GM23338 (cell line): ENCODE results near the gene SORBS1. TPM values are rescaled to one million over a fixed set of nuclear protein-coding genes. Genes with fewer than 3 reads are reported as not detected.

ENCODE experiments used
- ATAC-seq: fragments of 200-7000 bp; cut with Tn5 transposase; 3 replicates; pipeline ENCODE4 v1.9.1; 2020
- DNase-seq: peaks from one replicate; pipeline ENCODE4 v3.0.0-alpha.2; 2015; ENCODE audit warnings: low spot score
- H2AFZ ChIP-seq: fragments of 200-600 bp; sonication (generic); 2 replicates; pipeline ENCODE4 v1.8.0; 2016; ENCODE audit warnings: antibody characterized with exemption, mild to moderate bottlenecking, moderate library complexity
- H3F3A ChIP-seq: fragments of 200-600 bp; sonication (generic); replicated peaks from 2 replicates; pipeline ENCODE4 v1.8.0; 2017; ENCODE audit warnings: antibody characterized with exemption, mixed run types, low read depth
- H3K27ac ChIP-seq: fragments of 200-600 bp; sonication (generic); 2 replicates; pipeline ENCODE4 v1.6.1; 2016; ENCODE audit warnings: low read depth
- H3K27me3 ChIP-seq: fragments of 200-600 bp; sonication (generic); 2 replicates; pipeline ENCODE4 v1.8.0; 2016; ENCODE audit warnings: mild to moderate bottlenecking, mixed run types, moderate library complexity; ENCODE audit not compliant: insufficient read depth
- H3K36me3 ChIP-seq: fragments of 200-600 bp; sonication (generic); 2 replicates; pipeline ENCODE4 v1.8.0; 2016; ENCODE audit warnings: mild to moderate bottlenecking; ENCODE audit not compliant: insufficient read depth
- H3K4me1 ChIP-seq: fragments of 200-600 bp; sonication (generic); 2 replicates; pipeline ENCODE4 v1.8.0; 2016; ENCODE audit warnings: mild to moderate bottlenecking, moderate library complexity; ENCODE audit not compliant: insufficient read depth
- H3K4me2 ChIP-seq: fragments of 200-600 bp; sonication (generic); 2 replicates; pipeline ENCODE4 v1.7.1; 2017; ENCODE audit warnings: mixed run types
- H3K4me3 ChIP-seq: fragments of 200-600 bp; sonication (generic); 2 replicates; pipeline ENCODE4 v1.6.1; 2016; ENCODE audit warnings: mixed run types
- H3K79me2 ChIP-seq: fragments of 200-600 bp; sonication (generic); replicated peaks from 2 replicates; pipeline ENCODE4 v1.8.0; 2017; ENCODE audit warnings: mild to moderate bottlenecking; ENCODE audit not compliant: insufficient read depth
- H3K9me2 ChIP-seq: fragments of 200-600 bp; sonication (generic); 2 replicates; pipeline ENCODE4 v1.8.0; 2017; ENCODE audit not compliant: insufficient read depth
- H4K20me1 ChIP-seq: fragments of 200-600 bp; sonication (generic); replicated peaks from 2 replicates; pipeline ENCODE4 v1.8.0; 2017; ENCODE audit warnings: mild to moderate bottlenecking; ENCODE audit not compliant: insufficient read depth
- H3K27ac Mint-ChIP-seq: 2 replicates; pipeline ENCODE4 v1.8.0; 2020; ENCODE audit warnings: inconsistent platforms, mild to moderate bottlenecking, moderate library complexity, mixed read lengths
- H3K27me3 Mint-ChIP-seq: 3 replicates; pipeline ENCODE4 v1.8.0; 2022; ENCODE audit warnings: low read depth, mild to moderate bottlenecking, moderate library complexity, mixed read lengths, inconsistent platforms; ENCODE audit not compliant: insufficient read depth, poor library complexity
- H3K36me3 Mint-ChIP-seq: 3 replicates; pipeline ENCODE4 v1.8.0; 2021; ENCODE audit warnings: low read depth, mild to moderate bottlenecking, inconsistent platforms, moderate library complexity, mixed read lengths
- H3K4me1 Mint-ChIP-seq: 3 replicates; pipeline ENCODE4 v1.8.0; 2020; ENCODE audit warnings: mild to moderate bottlenecking, inconsistent platforms, mixed read lengths
- H3K4me3 Mint-ChIP-seq: 3 replicates; pipeline ENCODE4 v1.8.0; 2021; ENCODE audit warnings: moderate library complexity, mild to moderate bottlenecking, inconsistent platforms, mixed read lengths
- H3K9me3 Mint-ChIP-seq: 3 replicates; pipeline ENCODE4 v1.8.0; 2020; ENCODE audit warnings: moderate library complexity, mild to moderate bottlenecking, inconsistent platforms, mixed read lengths
- CREB1 ChIP-seq: fragments of 250-450 bp; sonication (Bioruptor Pico); IDR thresholded peaks from 2 replicates; pipeline ENCODE4 v1.5.0; 2020; ENCODE audit warnings: low read depth, mild to moderate bottlenecking, moderate library complexity
- CTCF ChIP-seq, 2 experiments: fragments of 200-600 bp in 1 of 2; sonication (generic) in 1 of 2; conservative IDR thresholded peaks; 2 replicates each; pipeline versions ENCODE4 v1.5.1 to v1.6.1; 2016 to 2017; ENCODE audit warnings: antibody characterized with exemption in 2 of 2, low read depth in 2 of 2, mild to moderate bottlenecking in 2 of 2, moderate library complexity in 1 of 2
- EZH2 ChIP-seq: fragments of 200-600 bp; sonication (generic); IDR thresholded peaks from one replicate; pipeline ENCODE4 v1.8.0; 2017; ENCODE audit warnings: antibody characterized with exemption, mild to moderate bottlenecking, low read depth; ENCODE audit not compliant: unreplicated experiment
- EZH2phosphoT487 ChIP-seq: fragments of 200-600 bp; sonication (generic); IDR thresholded peaks from one replicate; pipeline ENCODE4 v1.8.1; 2018; ENCODE audit warnings: antibody characterized with exemption; ENCODE audit not compliant: unreplicated experiment
- JUNB ChIP-seq: IDR thresholded peaks from one replicate; pipeline ENCODE4 v1.6.1; 2016; ENCODE audit warnings: antibody characterized with exemption; ENCODE audit not compliant: unreplicated experiment
- NANOG ChIP-seq: IDR thresholded peaks from 2 replicates; pipeline ENCODE4 v1.6.1; 2016; ENCODE audit warnings: antibody characterized with exemption, borderline replicate concordance
- POLR2AphosphoS5 ChIP-seq: IDR thresholded peaks from 2 replicates; pipeline ENCODE4 v1.6.1; 2016; ENCODE audit warnings: antibody characterized with exemption, low read depth
- STAT1 ChIP-seq: IDR thresholded peaks from one replicate; pipeline ENCODE4 v1.6.1; 2016; ENCODE audit warnings: antibody characterized with exemption; ENCODE audit not compliant: unreplicated experiment
- ZNF114 ChIP-seq: fragments of 250-450 bp; sonication (Bioruptor Pico); IDR thresholded peaks from 2 replicates; pipeline ENCODE4 v1.5.0; 2020; ENCODE audit warnings: mild to moderate bottlenecking, moderate library complexity
- ZNF331 ChIP-seq: fragments of 250-450 bp; sonication (Bioruptor Pico); IDR thresholded peaks from 2 replicates; pipeline ENCODE4 v1.5.0; 2020; ENCODE audit warnings: low read depth, mild to moderate bottlenecking, moderate library complexity
- ZNF462 ChIP-seq: fragments of 250-450 bp; sonication (Bioruptor Pico); IDR thresholded peaks from 2 replicates; pipeline ENCODE4 v1.5.0; 2020; ENCODE audit warnings: mild to moderate bottlenecking, moderate library complexity
- polyA plus RNA-seq: library from polyadenylated mRNA; unstranded; fragments of >200 nt; fragmentation: Nextera tagmentation; extraction: Ambion mirVana; gene quantifications from 2 replicates; pipeline ENCODE4 v1.2.1, GENCODE V29; 2016
- total RNA-seq: library from RNA; depleted of rRNA; stranded (reverse); fragments of >200 nt; shearing (Covaris generic); gene quantifications from 2 replicates; pipeline ENCODE4 v1.2.3, GENCODE V29; 2014
- TF ChIP-seq, protein P1 (sequence below): IDR thresholded peaks from one replicate; pipeline ENCODE4 v1.6.1; 2018; ENCODE audit warnings: antibody characterized with exemption; ENCODE audit not compliant: unreplicated experiment
- TF ChIP-seq, protein P2 (sequence below): IDR thresholded peaks from 2 replicates; pipeline ENCODE4 v1.6.1; 2016; ENCODE audit warnings: antibody characterized with exemption

Gene SORBS1
- total and polyA plus RNA-seq, 2 experiments from 2014 or later, result 47.7 to 51.5 TPM

- DNase-seq, result no peak
- H3K4me1 Mint-ChIP-seq, result peaks cover 11% of the 10 kb centered on the region; the same call in 2 of the 3 replicates
- no peak for ATAC-seq
These were observed 118.8 kb downstream of the SORBS1 start for GRCh38 chr10:95442341-95442740.

More at GRCh38 chr10:95442341-95442740, 118.8 kb downstream of the SORBS1 start:
- H3F3A ChIP-seq, result no peaks in the 10 kb centered on the region
- no peaks in the 10 kb centered on the region for H3K27me3 ChIP-seq
- no peaks in the 10 kb centered on the region for H4K20me1 ChIP-seq
- no peak for TF ChIP-seq ZNF462 (CRISPR knock-in tag)
- TF ChIP-seq, protein P1, sequence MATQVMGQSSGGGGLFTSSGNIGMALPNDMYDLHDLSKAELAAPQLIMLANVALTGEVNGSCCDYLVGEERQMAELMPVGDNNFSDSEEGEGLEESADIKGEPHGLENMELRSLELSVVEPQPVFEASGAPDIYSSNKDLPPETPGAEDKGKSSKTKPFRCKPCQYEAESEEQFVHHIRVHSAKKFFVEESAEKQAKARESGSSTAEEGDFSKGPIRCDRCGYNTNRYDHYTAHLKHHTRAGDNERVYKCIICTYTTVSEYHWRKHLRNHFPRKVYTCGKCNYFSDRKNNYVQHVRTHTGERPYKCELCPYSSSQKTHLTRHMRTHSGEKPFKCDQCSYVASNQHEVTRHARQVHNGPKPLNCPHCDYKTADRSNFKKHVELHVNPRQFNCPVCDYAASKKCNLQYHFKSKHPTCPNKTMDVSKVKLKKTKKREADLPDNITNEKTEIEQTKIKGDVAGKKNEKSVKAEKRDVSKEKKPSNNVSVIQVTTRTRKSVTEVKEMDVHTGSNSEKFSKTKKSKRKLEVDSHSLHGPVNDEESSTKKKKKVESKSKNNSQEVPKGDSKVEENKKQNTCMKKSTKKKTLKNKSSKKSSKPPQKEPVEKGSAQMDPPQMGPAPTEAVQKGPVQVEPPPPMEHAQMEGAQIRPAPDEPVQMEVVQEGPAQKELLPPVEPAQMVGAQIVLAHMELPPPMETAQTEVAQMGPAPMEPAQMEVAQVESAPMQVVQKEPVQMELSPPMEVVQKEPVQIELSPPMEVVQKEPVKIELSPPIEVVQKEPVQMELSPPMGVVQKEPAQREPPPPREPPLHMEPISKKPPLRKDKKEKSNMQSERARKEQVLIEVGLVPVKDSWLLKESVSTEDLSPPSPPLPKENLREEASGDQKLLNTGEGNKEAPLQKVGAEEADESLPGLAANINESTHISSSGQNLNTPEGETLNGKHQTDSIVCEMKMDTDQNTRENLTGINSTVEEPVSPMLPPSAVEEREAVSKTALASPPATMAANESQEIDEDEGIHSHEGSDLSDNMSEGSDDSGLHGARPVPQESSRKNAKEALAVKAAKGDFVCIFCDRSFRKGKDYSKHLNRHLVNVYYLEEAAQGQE, result no peak
- no peak for TF ChIP-seq JUNB
- no peak for TF ChIP-seq CREB1
- TF ChIP-seq EZH2, result no peak
- TF ChIP-seq, protein P2, sequence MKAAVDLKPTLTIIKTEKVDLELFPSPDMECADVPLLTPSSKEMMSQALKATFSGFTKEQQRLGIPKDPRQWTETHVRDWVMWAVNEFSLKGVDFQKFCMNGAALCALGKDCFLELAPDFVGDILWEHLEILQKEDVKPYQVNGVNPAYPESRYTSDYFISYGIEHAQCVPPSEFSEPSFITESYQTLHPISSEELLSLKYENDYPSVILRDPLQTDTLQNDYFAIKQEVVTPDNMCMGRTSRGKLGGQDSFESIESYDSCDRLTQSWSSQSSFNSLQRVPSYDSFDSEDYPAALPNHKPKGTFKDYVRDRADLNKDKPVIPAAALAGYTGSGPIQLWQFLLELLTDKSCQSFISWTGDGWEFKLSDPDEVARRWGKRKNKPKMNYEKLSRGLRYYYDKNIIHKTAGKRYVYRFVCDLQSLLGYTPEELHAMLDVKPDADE, result no peak
- TF ChIP-seq NANOG, result no peak
- no peak for TF ChIP-seq CTCF (conservative IDR thresholded peaks at IDR 0.05; ENCODE audit: low read depth in 2 of 2)
- TF ChIP-seq STAT1, result no peak
- no peak for TF ChIP-seq ZNF114
- TF ChIP-seq EZH2phosphoT487, result no peak
- TF ChIP-seq ZNF331 (CRISPR knock-in tag), result no peak
- TF ChIP-seq POLR2AphosphoS5, result no peak
- H3K4me1 ChIP-seq, result no peaks in the 10 kb centered on the region; the same call in 1 of the 2 replicates
- peaks cover 3% of the 10 kb centered on the region for H3K27me3 Mint-ChIP-seq
- no peak overlapping the region for H3K4me2 ChIP-seq
- peaks cover 7% of the 10 kb centered on the region; the same call in 1 of the 2 replicates for H3K79me2 ChIP-seq
- H3K36me3 Mint-ChIP-seq, result 0 out of 3 replicates have a peak, but pooled peaks cover 3% of the 10 kb centered on the region
- no peak overlapping the region for H3K27ac ChIP-seq
- H3K4me3 Mint-ChIP-seq, result no peak overlapping the region
- H2AFZ ChIP-seq, result no peak overlapping the region
- H3K9me2 ChIP-seq, result no peaks in the 10 kb centered on the region
- H3K27ac Mint-ChIP-seq, result no peak overlapping the region
- H3K9me3 Mint-ChIP-seq, result no peaks in the 10 kb centered on the region
- no peak overlapping the region for H3K4me3 ChIP-seq
- no peaks in the 10 kb centered on the region for H3K36me3 ChIP-seq
